SU-DHL-6 (cell line): ENCODE measurements around the gene CABP2.

ENCODE experiments used
- CTCF ChIP-seq: fragments of 200-600 bp; sonication (generic); IDR thresholded peaks from one replicate; pipeline ENCODE4 v1.5.1; 2017; ENCODE audit warnings: antibody characterized with exemption, mild to moderate bottlenecking, low read length, moderate library complexity; ENCODE audit not compliant: insufficient read depth, poor library complexity, severe bottlenecking
- EZH2phosphoT487 ChIP-seq: fragments of 200-600 bp; sonication (generic), shearing (Covaris generic); conservative IDR thresholded peaks from 2 replicates; pipeline ENCODE4 v1.6.1; 2018; ENCODE audit warnings: mild to moderate bottlenecking, antibody characterized with exemption, low read length, moderate library complexity, mixed read lengths

GRCh38 chr11:67472882-67473281 lies 50.4 kb downstream of the CABP2 start:
- TF ChIP-seq CTCF (no peak), EZH2phosphoT487 (no peak)
